ENCODE data around the gene ONECUT2. TPM values are rescaled to one million over a fixed set of nuclear protein-coding genes. Genes with fewer than 3 reads are reported as not detected.

Gene ONECUT2
- total and polyA plus RNA-seq, 11 donors, result under 0.01 to 0.08 (median 0.05) TPM; not detected in 4

DNA sequence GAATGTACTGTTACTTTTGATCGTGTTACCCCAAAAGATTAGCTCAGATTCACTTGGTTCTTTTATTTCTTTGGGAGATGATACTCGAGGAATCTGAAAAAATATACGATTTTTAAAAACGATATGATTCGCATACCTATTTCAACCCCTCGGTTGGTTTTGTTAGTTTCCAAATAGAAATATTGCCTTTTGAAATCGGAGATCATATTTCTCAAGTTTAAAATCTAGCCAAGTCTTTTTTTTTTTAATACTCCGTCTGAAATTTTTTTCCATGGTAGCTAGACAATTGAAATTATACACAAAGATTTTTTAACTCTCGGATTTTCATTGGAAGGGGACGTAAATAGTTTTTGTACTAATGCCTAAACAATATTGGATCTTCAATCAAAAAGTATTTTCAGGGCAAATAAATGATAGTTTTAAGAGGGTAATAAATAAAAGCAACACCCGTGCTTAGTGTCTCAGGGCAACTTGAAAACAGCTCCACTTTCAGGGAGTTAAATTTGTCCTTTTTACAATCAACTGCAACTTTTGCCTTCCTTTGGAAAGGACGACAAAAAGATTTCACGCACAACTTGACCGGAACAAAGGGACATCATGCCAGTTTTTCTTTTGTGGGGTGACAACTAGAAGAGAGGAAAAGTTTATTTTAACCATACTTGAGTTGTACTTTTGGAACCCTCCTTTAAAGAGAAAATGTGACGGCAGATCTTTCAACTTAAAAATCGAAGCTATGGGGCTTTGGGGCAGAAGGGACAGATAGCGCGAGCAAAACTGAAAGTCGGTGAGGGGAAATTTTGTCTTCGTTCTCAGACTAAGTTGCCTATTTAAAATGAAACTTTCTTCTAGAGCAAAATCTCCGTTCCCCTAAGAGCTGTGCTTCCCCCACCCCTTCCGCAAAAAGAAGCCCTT lies 5.8 kb upstream of the ONECUT2 start:
- Histone ChIP-seq H3K9me3 (peaks cover 0 to 14% (median 0%) of the 10 kb centered on the region in 12 donors), H3K27me3 (peaks cover 57 to 99% (median 94%) of the 10 kb centered on the region in 9 donors), H3K4me1 (peaks cover 0 to 33% (median 6%) of the 10 kb centered on the region in 12 donors), H3K36me3 (no peaks in the 10 kb centered on the region), H3K4me3 (peak overlapping the region in 1 of 12 donors; percentile 23), H3K27ac (no peak overlapping the region)
- WGBS, 4 donors, result 6 to 10% (median 9%) methylated on average over 22 of the region's 22 CpGs
- DNase-seq, result no peak
- intact Hi-C loops (cut with DNase I), result loop anchor here in 2 of 10 donors (10.0 kb wide), 2 partner anchors 555 to 565 kb away; no protein-coding TSS in a partner anchor
- no peak for TF ChIP-seq POLR2A (IDR thresholded peaks at IDR 0.05)
- TF ChIP-seq, protein P1, sequence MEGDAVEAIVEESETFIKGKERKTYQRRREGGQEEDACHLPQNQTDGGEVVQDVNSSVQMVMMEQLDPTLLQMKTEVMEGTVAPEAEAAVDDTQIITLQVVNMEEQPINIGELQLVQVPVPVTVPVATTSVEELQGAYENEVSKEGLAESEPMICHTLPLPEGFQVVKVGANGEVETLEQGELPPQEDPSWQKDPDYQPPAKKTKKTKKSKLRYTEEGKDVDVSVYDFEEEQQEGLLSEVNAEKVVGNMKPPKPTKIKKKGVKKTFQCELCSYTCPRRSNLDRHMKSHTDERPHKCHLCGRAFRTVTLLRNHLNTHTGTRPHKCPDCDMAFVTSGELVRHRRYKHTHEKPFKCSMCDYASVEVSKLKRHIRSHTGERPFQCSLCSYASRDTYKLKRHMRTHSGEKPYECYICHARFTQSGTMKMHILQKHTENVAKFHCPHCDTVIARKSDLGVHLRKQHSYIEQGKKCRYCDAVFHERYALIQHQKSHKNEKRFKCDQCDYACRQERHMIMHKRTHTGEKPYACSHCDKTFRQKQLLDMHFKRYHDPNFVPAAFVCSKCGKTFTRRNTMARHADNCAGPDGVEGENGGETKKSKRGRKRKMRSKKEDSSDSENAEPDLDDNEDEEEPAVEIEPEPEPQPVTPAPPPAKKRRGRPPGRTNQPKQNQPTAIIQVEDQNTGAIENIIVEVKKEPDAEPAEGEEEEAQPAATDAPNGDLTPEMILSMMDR (IDR thresholded peaks at IDR 0.05), result no peak
- no peak for ATAC-seq

DNA sequence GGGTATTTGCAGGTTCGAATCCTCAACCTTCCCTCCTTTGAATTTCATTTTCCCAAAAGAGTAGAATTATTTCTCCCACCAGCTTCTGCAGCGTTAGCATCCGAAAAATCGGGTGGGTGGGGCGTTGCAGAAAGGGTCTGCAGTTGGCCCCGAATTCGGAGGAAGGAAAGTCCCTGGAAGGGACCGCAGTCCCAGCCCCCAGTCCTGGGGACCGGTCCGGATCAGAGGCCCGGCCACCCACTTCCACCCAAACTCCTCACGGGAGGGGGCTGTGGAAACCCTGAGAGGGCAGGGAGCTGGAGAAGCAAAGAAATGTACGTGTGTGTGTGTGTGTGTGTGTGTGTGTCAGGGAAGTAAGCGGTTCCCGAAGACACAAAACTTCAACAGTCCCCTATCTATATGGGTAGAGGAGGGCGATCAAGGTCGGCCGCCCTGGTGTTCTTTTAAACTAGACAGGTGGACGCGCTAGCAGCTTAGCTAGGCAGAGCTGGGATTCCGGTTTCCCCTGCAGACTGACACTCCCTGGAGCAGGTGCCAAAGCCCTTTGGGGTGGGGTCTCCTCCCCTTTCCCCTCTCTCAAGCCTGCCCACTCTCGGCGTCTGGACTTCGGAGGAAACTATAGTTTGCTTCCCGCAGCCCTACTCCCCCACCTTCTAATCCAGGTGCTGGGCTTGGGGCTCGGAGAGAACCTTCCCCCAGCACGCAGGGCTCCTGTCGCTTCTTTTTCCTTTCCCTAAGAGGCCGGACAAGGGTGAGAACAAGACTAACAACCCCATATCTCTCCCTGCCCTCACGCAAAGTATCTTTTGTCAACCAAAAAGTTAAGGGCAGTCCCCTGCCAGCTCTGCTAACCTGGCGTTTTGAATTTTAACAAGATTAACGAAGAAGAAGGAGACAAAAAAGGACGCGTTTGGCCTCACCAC lies 4.8 kb upstream of the ONECUT2 start:
- WGBS, 4 donors, result 4 to 5% (median 4%) methylated on average over 34 of the region's 34 CpGs
- DNase-seq, result no peak
- peaks cover 0 to 43% (median 11%) of the 10 kb centered on the region in 12 donors for H3K4me1 ChIP-seq
- no peak for ATAC-seq
- peaks cover 0 to 14% (median 0%) of the 10 kb centered on the region in 12 donors for H3K9me3 ChIP-seq
- H3K27me3 ChIP-seq, result peaks cover 60 to 99% (median 96%) of the 10 kb centered on the region in 9 donors
- no peaks in the 10 kb centered on the region for H3K36me3 ChIP-seq
- TF ChIP-seq POLR2A (IDR thresholded peaks at IDR 0.05), result no peak
- TF ChIP-seq, protein P1 (IDR thresholded peaks at IDR 0.05), result no peak
- no peak overlapping the region for H3K27ac ChIP-seq
- H3K4me3 ChIP-seq, result peak overlapping the region in 2 of 12 donors; percentile 14 to 23
- intact Hi-C loops (cut with DNase I), result loop anchor here in 2 of 10 donors (10.0 kb wide), 2 partner anchors 556 to 566 kb away; no protein-coding TSS in a partner anchor

DNA sequence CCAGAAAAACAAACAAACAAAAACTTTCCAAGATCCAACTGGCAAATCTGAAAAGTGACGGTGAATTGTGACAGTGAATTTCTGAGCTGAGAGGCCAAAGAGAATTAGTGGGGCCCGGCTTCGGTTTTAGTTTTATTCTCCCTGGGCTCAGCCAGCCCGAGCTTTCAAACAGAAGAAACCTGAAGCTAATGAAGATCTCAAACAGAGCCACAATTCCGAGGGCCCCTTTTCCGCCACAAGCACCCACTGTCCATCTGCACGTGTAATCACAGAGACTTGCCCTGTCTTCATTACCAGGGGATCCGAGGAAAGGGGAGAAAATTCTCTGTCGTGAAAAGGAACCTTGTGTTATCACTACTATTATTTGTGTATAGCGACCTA lies 4.2 kb upstream of the ONECUT2 start:
- H3K4me3 ChIP-seq, result peak overlapping the region in 1 of 12 donors; percentile 14
- peaks cover 63 to 96% (median 91%) of the 10 kb centered on the region in 9 donors for H3K27me3 ChIP-seq
- TF ChIP-seq, protein P1 (IDR thresholded peaks at IDR 0.05), result no peak
- no peak for TF ChIP-seq POLR2A (IDR thresholded peaks at IDR 0.05)
- ATAC-seq (no peak), DNase-seq (no peak)
- H3K36me3 ChIP-seq, result no peaks in the 10 kb centered on the region
- peaks cover 0 to 45% (median 11%) of the 10 kb centered on the region in 12 donors for H3K4me1 ChIP-seq
- H3K27ac ChIP-seq, result no peak overlapping the region
- peaks cover 0 to 14% (median 0%) of the 10 kb centered on the region in 12 donors for H3K9me3 ChIP-seq
- intact Hi-C loops (cut with DNase I), result loop anchor here in 2 of 10 donors (10.0 kb wide), 2 partner anchors 556 to 566 kb away; no protein-coding TSS in a partner anchor
- 9 to 11% (median 9%) methylated on average over 10 of the region's 10 CpGs for WGBS, 4 donors

Data from heart left ventricle (tissue), 16 donors.